GM18861 (cell line): Measurements from ENCODE around the gene BLMH.

Source experiments
- ATAC-seq: cut with Tn5 transposase; IDR thresholded peaks from one replicate; pipeline ENCODE4 v1.9.1; 2021; ENCODE audit not compliant: unreplicated experiment

The BLMH gene

DNA sequence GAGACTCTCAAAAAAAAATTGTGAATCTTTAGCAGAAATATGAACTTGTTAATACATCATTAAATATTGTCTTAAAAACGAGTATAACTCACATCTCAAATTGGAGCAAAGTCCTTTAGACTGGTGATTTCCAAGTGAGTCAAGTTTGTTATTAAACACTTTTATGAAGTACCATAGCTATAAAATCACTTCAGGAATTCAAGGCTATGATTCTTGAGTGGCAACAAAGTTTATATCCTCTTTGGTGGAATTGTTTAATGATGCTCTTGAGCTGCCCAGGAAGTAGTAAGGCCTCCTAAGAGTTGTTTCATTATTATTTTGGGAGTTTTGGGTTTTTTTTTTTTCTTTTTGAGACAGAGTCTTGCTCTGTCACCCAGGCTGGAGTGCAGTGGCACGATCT, 16.7 kb upstream of the BLMH start:
- no peak for ATAC-seq

DNA sequence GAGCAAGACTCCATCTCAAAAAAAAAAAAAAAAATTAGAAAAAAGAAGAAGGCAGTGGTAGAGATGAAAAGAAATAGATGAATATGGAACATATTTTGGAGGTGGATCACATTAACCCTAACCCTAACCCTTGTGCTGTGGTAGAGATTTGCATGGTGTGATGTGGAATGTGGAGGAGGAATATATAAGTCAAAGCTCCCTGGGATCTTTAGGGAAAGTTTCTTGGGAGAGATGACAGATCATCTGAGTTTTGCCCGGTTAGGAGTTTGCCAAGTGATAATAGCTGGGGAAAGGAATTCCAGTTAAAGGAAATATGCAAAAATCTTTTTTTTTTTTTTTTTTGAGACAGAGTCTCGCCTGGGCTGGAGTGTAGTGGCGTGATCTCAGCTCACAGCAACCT, 13.0 kb upstream of the BLMH start:
- no peak for ATAC-seq

DNA sequence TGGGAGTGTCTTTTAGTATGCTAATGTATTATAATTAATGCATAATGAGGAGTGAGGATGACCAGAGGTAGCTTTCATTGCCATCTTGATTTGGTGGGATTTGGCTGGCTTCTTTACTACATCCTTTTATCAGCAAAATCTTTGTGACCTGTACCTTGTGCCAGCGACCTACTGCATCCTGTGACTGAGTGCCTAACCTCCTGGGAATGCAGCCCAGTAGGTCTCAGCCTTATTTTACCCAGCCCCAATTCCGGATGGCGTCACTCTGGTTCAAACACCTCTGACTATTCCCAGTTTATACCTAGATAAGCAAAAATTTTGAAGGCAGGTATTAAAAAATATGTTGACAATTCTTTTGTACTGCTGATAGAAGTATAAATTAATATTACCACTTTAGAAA, 10.5 kb upstream of the BLMH start:
- ATAC-seq = no peak

DNA sequence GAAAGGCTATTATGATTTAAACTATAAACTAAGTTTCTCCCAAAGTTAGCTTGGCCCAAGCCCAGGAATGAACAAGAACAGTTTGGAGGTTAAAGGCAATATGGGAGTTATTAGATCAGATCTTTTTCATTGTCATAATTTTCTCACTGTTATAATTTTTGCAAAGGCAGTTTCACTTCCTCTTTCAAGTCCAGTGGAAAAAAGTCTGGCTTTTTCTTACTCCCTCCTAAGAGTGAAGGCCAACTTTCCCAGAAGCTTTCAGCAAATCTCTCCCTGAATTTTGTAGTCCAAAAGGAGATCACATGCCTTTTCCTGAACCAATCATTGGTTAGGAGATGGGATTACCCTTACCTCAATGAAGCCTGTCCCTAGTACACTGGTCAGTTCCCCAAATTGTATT, 9.1 kb upstream of the BLMH start:
- ATAC-seq = no peak

DNA sequence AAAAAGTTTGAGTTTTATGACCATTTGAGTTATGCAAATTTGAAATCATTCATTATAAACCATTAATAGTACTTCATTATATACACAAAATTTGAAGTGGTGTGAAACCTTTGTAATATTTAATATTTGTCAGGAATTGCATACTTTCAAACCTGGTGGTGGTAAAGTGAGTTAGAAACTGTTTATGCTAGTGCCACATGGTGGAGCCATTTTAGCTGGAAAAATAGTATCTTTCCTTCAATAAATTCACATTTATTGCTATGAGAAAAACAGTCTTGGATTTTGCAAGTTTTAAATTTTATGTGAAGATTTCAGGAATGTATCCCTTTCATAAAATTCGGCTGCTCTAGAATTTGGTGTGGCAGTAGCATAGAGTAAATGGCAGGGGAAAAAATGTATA, 7.3 kb upstream of the BLMH start:
- no peak for ATAC-seq

DNA sequence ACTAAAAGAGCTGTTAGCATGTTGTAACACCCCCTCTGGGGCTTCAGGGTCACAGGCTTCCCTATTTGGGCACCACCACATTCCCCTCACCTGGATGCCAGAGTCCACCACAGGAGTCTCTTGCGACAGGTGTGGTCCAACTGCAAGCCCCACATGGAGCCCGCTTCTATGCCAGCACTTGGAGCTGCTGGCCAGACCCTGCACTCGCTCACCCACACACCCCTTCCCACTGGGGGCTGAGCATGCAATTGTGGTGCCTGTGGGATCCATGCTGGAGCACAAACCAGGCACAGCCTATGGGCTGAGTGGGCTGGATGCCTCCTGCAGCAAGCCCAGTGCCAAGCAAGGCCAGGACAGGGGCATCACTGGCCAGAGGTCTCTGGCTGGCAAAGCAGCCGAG, 6.0 kb upstream of the BLMH start:
- no peak for ATAC-seq

DNA sequence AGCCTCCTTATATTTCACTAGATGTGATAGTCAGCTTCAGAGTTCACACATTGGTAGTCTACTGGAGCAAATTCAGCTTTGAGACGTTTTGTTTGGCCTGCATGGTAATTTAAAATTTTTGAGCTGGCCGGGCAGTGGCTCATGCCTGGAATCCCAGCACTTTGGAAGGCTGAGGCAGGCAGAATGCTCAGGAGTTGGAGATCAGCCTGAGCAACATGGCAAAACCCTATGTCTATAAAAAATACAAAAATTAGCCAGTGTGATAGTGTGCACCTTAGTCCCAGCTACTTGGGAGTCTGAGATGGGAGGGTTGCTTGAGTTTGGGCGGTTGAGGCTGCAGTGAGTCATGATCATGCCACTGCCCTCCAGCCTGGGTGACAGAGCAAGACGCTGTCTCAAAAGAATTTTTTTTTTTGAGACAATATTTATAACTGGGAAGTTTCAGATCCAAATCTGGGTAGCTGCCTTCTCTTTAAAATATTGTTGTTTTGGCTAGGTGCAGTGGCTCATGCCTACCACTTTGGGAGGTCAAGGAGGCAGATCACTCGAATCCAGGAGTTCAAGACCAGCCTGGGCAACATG, 4.8 kb upstream of the BLMH start:
- no peak for ATAC-seq

DNA sequence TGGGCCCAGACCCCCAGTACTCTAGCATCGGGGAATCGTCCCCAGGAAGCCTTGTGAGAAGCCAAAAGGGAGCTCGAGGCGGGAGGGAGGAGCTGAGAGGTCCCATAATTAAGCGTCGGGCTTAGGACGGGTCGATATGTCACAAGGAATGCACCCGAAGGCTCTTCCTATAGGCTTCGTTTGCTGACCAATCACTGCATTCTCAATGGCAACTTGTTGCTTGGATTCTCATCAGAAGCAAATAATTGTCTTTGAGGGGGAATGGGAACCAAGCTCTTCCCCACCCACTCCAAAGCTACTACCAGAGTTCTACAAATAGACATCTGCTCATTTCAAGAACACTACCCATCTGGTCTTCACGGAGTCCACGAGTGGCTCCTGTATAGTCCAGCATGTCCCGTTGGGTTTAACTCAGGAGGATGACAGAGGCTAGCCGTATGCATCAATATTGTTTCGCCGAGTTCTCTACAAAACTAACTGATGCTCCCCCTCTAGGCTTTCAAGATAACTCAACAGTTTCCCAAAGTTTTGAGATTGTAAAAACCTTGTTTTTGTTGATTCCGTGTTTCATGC, 628 bp upstream of the BLMH start:
- no peak for ATAC-seq

DNA sequence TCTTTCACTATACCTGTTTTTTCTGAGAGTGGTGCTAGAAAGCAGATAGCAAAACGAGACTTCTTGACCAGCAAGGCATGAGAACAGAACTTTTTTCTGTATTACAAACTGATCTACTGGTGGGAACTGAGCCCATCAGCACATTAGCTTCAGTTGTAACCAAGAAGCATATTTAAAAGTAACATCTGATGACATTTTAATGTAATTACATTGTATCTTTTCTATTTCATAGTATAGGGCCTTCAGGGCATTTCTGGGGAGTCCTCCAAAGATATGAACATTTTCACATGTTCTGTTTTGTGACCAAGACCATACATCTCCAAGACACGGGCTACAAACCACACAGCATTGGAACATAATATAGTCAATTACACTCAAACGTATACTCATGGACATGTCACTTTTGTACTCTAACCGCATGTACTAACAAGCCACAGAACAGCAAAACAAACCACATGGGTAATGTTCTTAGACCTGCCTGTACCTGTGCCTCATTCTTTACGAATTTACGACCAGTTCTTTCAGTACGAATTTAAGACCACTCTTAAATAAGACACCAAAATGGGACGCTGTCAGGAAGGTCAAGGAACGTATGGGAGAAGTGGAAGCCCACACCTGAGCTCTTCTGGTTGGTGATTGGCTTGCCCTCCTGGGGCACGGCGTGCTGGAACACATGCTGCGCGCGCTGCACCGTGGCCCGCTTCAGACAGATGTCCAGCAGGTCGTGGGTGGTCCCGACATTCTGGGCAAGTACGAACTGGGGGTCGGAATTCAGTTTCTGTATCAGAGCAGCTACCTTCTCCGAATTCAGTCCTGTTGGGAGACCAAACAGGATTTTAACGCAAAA, 825 bp downstream of the BLMH start:
- no peak for ATAC-seq

DNA sequence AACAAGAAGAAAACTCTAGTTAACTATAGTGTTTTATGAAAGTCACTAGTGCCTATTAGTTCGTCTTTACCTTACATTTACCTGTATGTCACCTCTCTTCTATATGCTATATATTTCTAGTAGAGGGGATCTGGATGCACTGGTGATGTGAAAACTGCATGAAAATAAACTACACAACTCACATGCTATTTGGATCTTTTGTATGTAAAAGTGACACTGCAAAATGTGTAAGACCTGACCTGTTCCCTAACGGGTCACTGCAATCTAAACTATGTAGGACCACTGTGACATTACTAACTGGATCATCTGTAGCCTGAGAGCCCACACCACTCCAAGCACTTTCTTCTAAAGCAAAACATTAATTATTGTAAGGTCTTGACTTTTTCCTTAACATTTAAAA, 1.7 kb downstream of the BLMH start:
- ATAC-seq = no peak

DNA sequence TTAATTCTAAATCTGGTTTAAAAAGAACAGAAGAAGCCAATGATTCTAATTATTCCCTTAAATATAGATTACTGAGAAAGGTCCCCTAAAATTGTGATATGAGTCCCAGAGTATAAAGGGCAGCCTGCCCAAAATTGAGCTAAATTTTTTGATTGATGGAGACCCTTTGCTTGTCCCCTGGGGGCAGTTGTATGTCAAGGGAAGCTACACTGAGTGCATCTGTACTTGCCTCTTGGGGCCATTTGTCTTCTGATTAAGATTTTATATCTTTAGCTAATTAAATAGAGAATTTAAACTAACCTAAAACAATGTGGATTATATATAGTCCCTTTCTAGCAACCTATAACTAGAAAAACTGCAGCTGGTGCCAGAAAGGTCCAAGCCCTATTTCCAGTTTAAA, 12.6 kb downstream of the BLMH start:
- ATAC-seq = no peak

DNA sequence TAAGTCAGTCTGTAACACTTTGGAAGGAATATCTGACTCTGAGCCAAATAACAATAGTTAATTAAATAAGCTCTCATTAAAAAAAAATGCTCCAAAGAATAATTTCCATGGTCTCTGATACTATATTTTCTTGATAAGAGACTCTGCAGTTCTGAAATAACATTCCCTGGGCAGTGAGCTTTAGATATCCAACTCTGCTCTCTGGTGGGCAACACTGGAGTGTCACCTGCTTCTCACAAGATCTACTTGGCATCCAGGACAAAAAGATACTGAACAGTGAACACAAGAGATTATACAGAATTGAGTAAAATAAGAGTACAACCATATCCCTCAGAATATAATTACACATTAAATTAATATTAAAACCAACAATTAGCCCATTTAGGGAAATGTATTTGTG, 13.7 kb downstream of the BLMH start:
- ATAC-seq = no peak

DNA sequence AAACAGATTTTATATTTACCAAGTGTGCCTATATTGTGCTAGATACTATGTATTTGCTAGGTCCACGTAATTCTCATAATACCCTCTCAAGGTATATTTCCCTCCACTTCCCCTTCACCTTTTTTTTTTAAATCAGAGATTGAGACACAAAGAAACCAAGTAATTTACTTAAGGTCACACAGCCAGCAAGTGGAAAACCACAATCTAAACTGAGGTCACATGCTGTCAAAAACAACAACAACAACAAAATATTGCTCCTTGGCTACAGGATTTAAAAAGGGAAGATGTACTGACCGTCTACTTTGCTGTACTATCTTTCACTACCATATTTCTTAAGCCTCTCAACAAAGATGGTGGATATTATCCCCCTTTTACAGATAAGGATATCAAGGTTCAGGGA, 15.8 kb downstream of the BLMH start:
- ATAC-seq = no peak

DNA sequence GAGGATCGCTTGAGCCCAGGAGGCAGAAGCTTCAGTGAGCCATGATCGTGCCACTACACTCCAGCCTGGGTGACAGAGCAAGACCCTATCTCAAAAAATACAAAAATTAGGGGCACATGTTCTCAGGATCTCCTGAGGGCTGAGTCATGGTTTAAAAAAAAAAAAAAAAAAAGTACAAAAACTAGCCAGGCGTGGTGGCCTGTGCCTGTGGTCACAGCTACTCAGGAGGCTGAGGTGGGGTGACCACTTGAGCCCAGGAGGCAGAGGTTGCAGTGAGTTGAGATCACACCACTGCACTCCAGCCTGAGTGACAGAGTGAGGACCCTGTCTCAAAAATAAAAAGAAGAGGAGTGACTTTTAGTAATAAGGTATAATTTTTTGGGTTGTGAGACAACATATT, 16.9 kb downstream of the BLMH start:
- ATAC-seq = no peak

DNA sequence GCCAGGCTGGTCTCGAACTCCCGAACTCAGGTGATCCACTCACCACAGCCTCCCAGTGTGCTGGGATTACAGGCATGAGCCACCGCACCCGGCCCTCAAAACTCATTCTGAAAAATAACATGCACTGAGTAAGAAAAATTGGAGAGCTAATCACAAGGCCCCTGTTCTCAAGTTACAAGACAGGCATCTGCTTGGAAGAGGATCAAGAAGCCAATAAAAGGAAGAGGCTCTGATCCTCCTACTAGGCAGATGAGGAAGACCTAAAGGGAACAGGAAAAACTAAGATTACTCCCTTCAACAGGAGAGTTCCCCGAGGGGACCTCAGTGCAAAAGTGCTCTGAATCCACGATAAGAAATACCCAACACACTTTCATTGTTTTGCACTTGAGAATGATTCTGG, 18.4 kb downstream of the BLMH start:
- ATAC-seq = no peak

DNA sequence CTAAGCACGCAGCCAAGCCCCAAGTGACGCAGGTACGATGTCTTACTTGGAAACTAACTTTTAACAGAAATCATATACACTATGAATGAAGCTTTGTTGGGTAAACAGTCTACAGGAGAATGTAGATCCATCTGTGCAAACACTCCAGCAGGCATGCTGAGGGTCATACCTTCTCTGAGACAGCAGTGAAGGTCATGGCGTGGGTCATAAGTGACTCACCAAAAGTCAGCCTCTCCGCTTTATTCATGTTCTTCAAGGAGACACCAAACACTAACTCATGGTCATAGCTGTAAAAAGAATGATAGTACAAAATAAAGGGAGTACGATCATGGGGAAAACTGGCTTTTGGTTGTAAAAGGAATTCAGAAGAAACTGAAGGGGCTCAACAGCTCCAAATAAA, 20.6 kb downstream of the BLMH start:
- no peak for ATAC-seq

DNA sequence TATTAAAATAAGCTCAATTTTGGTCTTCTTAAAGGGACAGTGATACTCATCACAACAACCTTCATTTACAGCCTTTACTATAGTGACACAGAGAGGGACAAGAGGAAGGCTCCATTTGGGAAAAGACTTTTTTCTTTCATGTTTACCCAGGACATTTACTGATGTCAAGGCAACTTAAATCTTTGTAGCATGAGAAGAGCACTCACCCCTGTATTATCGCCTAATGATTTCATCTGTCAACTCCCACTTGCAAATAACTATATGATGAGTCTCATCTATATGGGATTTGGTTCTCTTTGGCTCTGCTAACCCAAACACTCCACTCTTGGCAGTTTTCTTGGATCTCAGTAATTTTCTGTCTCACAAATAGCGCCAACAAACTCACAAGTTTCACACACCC, 24.1 kb downstream of the BLMH start:
- ATAC-seq = no peak

DNA sequence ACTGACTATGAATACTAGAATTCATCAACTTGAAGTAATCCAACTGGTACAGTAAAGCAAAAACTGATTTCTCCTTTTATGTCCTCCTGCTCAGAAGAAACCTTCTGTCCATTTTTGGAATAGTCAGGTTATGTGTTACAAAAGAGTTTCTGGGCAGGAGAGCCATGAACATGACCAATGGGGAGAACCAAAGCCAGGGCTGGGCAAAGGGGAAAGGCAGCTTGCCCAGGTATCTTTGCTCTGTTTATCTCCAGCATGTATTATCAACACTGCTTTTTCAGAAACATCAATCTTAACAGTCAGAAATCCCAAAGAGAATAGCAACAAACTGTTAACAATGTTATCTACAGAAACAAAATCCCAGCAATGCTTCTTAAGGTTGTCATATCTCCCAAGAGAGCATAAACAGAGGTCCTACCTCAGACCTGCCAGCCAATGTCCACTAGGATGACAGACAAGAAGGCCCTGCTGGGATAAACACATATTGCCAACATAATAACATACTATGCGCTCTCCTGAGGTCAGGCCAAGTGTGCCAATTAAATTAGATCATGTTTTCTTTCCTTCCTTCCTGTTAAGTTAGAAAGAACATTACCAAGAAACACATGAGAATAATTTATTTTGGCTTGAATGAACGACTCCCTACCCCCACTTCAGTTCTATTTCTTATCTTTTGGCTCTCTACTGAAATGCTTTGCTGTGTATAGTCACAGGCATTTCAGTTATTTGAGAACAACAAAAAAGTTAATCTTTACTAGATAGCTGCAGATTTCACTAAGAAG, 28.0 kb downstream of the BLMH start:
- no peak for ATAC-seq

DNA sequence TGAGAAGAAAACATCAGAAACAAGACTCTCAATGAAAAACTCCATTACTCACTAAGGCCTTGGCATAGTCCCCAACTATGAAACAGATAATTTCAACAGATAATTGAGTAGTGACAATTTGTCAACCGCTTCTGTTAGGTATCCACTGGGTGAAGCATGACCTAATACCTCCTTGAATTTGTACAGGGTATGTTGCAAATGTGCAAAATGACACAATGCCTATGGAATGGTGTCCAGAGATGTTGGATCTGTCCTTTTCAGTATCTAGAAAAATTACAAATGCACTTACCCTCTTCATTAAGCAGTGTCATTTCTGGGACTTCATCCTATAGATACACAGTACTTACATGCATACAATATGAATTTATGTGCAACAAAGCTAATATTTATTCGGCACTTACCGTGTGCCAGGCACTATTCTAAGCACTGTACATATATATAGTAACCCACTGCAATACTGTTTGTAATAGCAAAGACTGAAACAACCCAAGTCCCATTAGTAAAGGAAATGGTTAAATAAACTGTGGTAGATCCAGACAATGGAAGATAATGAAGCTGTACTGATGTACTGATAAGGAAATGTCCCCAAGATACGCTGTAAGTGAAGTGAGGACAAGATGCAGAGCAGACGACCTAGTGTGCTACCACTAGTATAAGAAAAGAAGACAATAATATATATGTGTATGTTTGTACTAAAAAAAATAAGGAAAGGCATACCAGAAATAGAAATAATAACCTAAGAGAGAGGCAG, 34.8 kb downstream of the BLMH start:
- ATAC-seq = no peak

DNA sequence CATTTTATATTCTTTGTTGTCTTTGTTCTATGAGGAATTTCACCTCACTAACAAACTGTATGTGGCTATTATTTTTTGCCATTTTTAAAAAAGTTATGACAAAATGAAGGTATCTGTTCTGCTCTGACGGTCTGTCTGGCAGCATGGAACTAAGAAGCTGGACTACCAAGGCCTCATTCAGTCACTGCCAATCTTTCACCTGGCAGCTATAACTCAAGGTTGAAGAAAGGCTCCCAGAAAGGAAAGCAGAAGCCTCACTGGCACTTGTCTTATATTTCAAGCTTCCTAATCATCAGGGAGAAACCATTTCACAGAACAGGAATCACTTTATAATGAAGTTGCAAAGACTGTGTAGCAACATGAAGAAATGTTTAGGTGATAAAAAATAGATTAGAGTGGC, 37.6 kb downstream of the BLMH start:
- ATAC-seq = no peak

DNA sequence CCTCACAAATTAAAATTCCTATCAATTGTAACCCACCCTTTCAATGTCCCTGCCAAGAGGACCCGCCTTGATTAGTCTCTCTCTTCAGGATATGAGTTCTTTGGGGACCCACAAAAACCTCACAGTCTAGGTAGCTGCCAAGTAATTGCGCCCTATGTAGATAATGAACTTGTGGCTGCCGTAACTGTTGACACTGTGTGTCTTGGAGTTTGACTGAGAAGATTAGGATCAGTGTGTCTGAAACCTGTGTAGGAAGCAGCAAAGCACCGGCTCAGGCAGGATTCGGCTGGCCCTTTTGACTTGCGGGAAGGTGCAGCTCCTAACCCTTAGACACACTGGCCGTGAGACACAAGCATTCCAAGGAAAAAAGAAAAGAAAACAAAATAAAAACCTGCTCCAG, 38.4 kb downstream of the BLMH start:
- ATAC-seq = no peak
